Naive B cell (primary cell): ENCODE results near the gene PTRH2. TPM values are rescaled to one million over a fixed set of nuclear protein-coding genes. Genes with fewer than 3 reads are reported as not detected.
"Not testable (repeated sequence)": the region's sequence is repeated elsewhere in the genome, so short reads cannot be mapped to it uniquely, and the experiment has no call there.

Experiments used
- ATAC-seq, 2 donors: fragments of 150-1000 bp; cut with Tn5 transposase; 2 replicates each; pipeline ENCODE4 v1.10.0; 2021; ENCODE audit warnings: low read depth in 2 of 2, mild to moderate bottlenecking in 2 of 2, moderate library complexity in 2 of 2
- DNase-seq: peaks from one replicate; pipeline ENCODE4 v3.0.0; 2022
- H3K27ac Mint-ChIP-seq, 6 donors: one replicate each; pipeline ENCODE4 v1.8.0; 2020 to 2022; ENCODE audit warnings: mild to moderate bottlenecking in 6 of 6, mixed read lengths in 6 of 6, moderate library complexity in 5 of 6, inconsistent platforms in 2 of 6
- H3K27me3 Mint-ChIP-seq, 3 donors: one replicate each; pipeline ENCODE4 v1.8.0; 2021 to 2022; ENCODE audit warnings: mixed read lengths in 3 of 3, mild to moderate bottlenecking in 1 of 3
- H3K36me3 Mint-ChIP-seq, 2 donors: one replicate each; pipeline ENCODE4 v1.8.0; 2020 to 2022; ENCODE audit warnings: mixed read lengths in 2 of 2, inconsistent platforms in 1 of 2, mild to moderate bottlenecking in 1 of 2
- H3K4me1 Mint-ChIP-seq, 3 donors: one replicate each; pipeline ENCODE4 v1.8.0; 2020 to 2022; ENCODE audit warnings: mixed read lengths in 3 of 3, inconsistent platforms in 1 of 3, mild to moderate bottlenecking in 1 of 3, moderate library complexity in 1 of 3
- H3K4me3 Mint-ChIP-seq, 8 donors: one replicate each; pipeline ENCODE4 v1.8.0; 2020 to 2022; ENCODE audit warnings: mild to moderate bottlenecking in 8 of 8, mixed read lengths in 8 of 8, moderate library complexity in 8 of 8, inconsistent platforms in 2 of 8
- H3K9me3 Mint-ChIP-seq, 7 donors: one replicate each; pipeline ENCODE4 v1.8.0; 2020 to 2022; ENCODE audit warnings: mixed read lengths in 7 of 7, mild to moderate bottlenecking in 5 of 7, inconsistent platforms in 2 of 7, moderate library complexity in 1 of 7
- polyA plus RNA-seq, 6 donors: library from polyadenylated mRNA; unstranded; fragments of 300-500 nt; fragmentation: Illumina TruSeq; gene quantifications; one replicate each; pipeline ENCODE4 v1.2.3, GENCODE V29; 2021; ENCODE audit warnings: low read depth in 6 of 6

Gene PTRH2
- polyA plus RNA-seq = 10 to 100 TPM in 5 of 6 donors, 1 to 10 TPM in 1; 7.0 to 18.6 (median 17.3) TPM

- peak within 1 kb of the TSS; percentile 87 to 100 (median 98) for H3K4me3 Mint-ChIP-seq
- DNase-seq (peak; percentile 84), ATAC-seq (peak; percentile 87 to 88)
- no peaks in the 10 kb centered on the region for H3K36me3 Mint-ChIP-seq
- no peaks in the 10 kb centered on the region for H3K27me3 Mint-ChIP-seq
- H3K9me3 Mint-ChIP-seq = no peaks in the 10 kb centered on the region
- peaks cover 30 to 68% (median 60%) of the 10 kb centered on the region in 3 donors for H3K4me1 Mint-ChIP-seq
- peak within 1 kb of the TSS; percentile 96 to 100 (median 99) for H3K27ac Mint-ChIP-seq
These were observed at the start of gene PTRH2, which contains the start of gene VMP1 for GRCh38 chr17:59707149-59707970. Gene PTRH2 (minus strand): TSS chr17:59707430. CDS start chr17:59697978, 9,452 bp downstream. Gene VMP1 (plus strand): TSS chr17:59707654. CDS start chr17:59731447, 23,793 bp downstream.

DNA sequence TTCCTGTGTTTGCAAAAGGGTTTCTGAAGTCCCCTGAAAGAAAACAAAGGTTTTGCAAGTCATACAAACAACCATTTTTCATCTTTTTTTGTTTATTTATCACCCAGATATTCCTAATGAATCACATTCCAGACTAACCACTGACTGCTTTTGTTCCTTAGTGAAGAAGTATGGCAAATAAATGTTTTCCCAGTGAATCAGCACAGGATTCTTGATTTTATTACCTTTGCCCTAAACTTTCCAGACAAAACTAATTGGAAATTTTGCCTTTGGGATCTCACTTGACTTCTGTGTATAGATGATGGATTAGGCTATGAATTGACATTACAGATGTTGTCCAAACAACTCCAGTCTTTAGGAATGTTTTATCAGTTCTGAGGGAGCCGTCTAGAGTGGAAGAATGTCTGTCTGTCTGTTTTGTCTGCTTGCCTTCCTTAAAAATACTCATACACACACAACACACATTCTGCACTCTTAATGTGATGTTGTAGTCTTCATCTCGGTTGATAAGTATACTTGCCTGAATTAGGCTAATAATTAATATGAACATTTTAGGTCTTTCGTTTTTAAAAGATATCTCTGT, 49.1 kb upstream of the PTRH2 start:
- H3K36me3 Mint-ChIP-seq = peaks cover 7 to 8% of the 10 kb centered on the region in 2 donors
- no peak overlapping the region for H3K27ac Mint-ChIP-seq
- no peak overlapping the region for H3K4me3 Mint-ChIP-seq

DNA sequence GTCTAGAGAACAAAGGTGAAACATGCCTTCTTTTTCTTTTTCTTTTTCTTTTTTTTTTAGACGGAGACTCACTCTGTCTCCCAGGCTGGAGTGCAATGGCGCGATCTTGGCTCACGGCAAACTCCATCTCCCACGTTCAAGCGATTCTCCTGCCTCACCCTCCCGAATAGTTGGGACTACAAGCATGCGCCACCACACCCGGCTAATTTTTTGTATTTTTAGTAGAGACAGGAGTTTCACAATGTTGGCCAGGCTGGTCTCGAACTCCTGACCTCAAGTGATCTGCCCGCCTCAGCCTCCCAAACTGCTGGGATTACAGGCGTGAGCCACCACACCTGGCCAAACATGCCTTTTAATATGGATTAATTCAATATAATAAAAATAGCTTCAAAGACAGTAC, 47.8 kb upstream of the PTRH2 start:
- not testable (repeated sequence) for H3K27ac Mint-ChIP-seq, H3K9me3 Mint-ChIP-seq, H3K4me1 Mint-ChIP-seq, H3K4me3 Mint-ChIP-seq, ATAC-seq, H3K27me3 Mint-ChIP-seq, H3K36me3 Mint-ChIP-seq, DNase-seq

More for the DNA sequence above, 49.1 kb upstream of the PTRH2 start:
- no peak for ATAC-seq
- DNase-seq = no peak
- H3K27me3 Mint-ChIP-seq = no peaks in the 10 kb centered on the region
- no peaks in the 10 kb centered on the region for H3K4me1 Mint-ChIP-seq
- H3K9me3 Mint-ChIP-seq = peaks cover 0 to 7% (median 4%) of the 10 kb centered on the region in 7 donors

GRCh38 chr17:59754552-59754951, 47.3 kb upstream of the PTRH2 start:
- no peak overlapping the region for H3K4me3 Mint-ChIP-seq
- ATAC-seq (no peak), DNase-seq (no peak)
- no peaks in the 10 kb centered on the region for H3K27me3 Mint-ChIP-seq
- no peak overlapping the region for H3K27ac Mint-ChIP-seq
- peaks cover 0 to 4% (median 3%) of the 10 kb centered on the region in 7 donors for H3K9me3 Mint-ChIP-seq
- H3K4me1 Mint-ChIP-seq = no peaks in the 10 kb centered on the region
- peaks cover 3 to 4% of the 10 kb centered on the region in 2 donors for H3K36me3 Mint-ChIP-seq

GRCh38 chr17:59753522-59754467, 46.6 kb upstream of the PTRH2 start:
- DNase-seq (peak; percentile 48), ATAC-seq (peak; percentile 86)
- Mint-ChIP-seq H3K27me3 (no peaks in the 10 kb centered on the region), H3K36me3 (no peaks in the 10 kb centered on the region), H3K4me3 (no peak overlapping the region), H3K27ac (no peak overlapping the region), H3K4me1 (no peaks in the 10 kb centered on the region), H3K9me3 (no peaks in the 10 kb centered on the region)

DNA sequence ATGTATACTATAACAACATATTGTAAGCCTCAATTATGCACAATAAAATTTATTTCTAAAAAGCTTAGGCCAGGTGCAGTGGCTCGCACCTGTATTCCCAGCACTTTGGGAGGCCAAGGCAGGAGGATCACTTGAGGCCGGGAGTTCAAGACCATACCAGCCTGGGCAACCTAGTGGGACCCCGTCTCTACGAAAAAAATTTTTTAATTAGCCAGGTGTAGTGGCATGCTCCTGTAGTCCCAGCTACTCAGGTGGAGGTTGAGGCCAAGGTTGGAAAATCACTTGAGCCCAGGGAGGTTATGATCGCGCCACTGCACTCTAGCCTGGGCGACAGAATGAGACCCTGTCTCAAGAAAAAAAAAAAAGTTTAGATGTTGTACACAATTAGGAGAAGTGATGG, 45.7 kb upstream of the PTRH2 start:
- H3K4me1 Mint-ChIP-seq = no peaks in the 10 kb centered on the region
- H3K27ac Mint-ChIP-seq = no peak overlapping the region
- H3K9me3 Mint-ChIP-seq = no peaks in the 10 kb centered on the region
- no peak for DNase-seq
- no peaks in the 10 kb centered on the region for H3K36me3 Mint-ChIP-seq
- H3K27me3 Mint-ChIP-seq = no peaks in the 10 kb centered on the region
- no peak for ATAC-seq
- H3K4me3 Mint-ChIP-seq = no peak overlapping the region

DNA sequence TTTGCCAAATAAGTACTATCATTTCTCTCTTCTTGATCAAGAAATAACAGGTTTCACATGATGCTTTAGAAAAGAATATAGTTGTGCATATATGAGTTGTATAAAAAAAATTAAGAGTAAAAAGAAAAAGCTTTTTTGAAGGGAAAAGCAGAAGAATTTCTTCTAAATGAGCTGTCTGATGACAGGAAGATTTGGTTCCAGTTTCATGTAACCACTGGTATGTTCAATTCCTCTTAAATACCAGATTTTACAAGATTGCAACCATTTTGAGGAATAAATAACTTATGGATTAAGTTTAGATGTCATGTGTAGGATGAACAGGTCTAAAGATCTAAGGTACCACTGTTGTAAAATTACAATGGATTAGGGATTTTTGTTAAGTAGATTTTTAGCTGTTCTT, 45.2 kb upstream of the PTRH2 start:
- peak overlapping the region in 1 of 6 donors; percentile 39 for H3K27ac Mint-ChIP-seq
- no peak overlapping the region for H3K4me3 Mint-ChIP-seq
- DNase-seq (no peak), ATAC-seq (no peak)
- H3K36me3 Mint-ChIP-seq = no peaks in the 10 kb centered on the region
- H3K9me3 Mint-ChIP-seq = no peaks in the 10 kb centered on the region
- no peaks in the 10 kb centered on the region for H3K27me3 Mint-ChIP-seq
- H3K4me1 Mint-ChIP-seq = no peaks in the 10 kb centered on the region

GRCh38 chr17:59751955-59752413, 44.8 kb upstream of the PTRH2 start:
- Mint-ChIP-seq H3K27me3 (no peaks in the 10 kb centered on the region), H3K4me3 (no peak overlapping the region), H3K4me1 (no peaks in the 10 kb centered on the region), H3K27ac (peak overlapping the region in 1 of 6 donors; percentile 39), H3K36me3 (no peaks in the 10 kb centered on the region), H3K9me3 (no peaks in the 10 kb centered on the region)
- ATAC-seq (no peak), DNase-seq (no peak)

- H3K27ac Mint-ChIP-seq = no peak overlapping the region
- ATAC-seq (no peak), DNase-seq (no peak)
- no peaks in the 10 kb centered on the region for H3K4me1 Mint-ChIP-seq
- H3K4me3 Mint-ChIP-seq = no peak overlapping the region
- H3K9me3 Mint-ChIP-seq = no peaks in the 10 kb centered on the region
- no peaks in the 10 kb centered on the region for H3K36me3 Mint-ChIP-seq
- H3K27me3 Mint-ChIP-seq = no peaks in the 10 kb centered on the region
These were observed 41.4 kb upstream of the PTRH2 start for GRCh38 chr17:59748591-59748990.

- Mint-ChIP-seq H3K27me3 (no peaks in the 10 kb centered on the region), H3K4me3 (no peak overlapping the region), H3K27ac (no peak overlapping the region), H3K4me1 (no peaks in the 10 kb centered on the region), H3K36me3 (peaks cover 8 to 9% of the 10 kb centered on the region in 2 donors), H3K9me3 (peaks cover 0 to 4% (median 0%) of the 10 kb centered on the region in 7 donors)
- no peak for DNase-seq
- ATAC-seq = no peak
These were observed 39.7 kb upstream of the PTRH2 start for GRCh38 chr17:59746849-59747445.

- H3K36me3 Mint-ChIP-seq = peaks cover 9 to 17% of the 10 kb centered on the region in 2 donors
- H3K9me3 Mint-ChIP-seq = peaks cover 0 to 4% (median 0%) of the 10 kb centered on the region in 7 donors
- H3K27ac Mint-ChIP-seq = peak overlapping the region in 1 of 6 donors; percentile 6
- H3K4me1 Mint-ChIP-seq = no peaks in the 10 kb centered on the region
- DNase-seq = no peak
- H3K4me3 Mint-ChIP-seq = no peak overlapping the region
- no peak for ATAC-seq
- no peaks in the 10 kb centered on the region for H3K27me3 Mint-ChIP-seq
These were observed 37.8 kb upstream of the PTRH2 start for GRCh38 chr17:59745040-59745439.

- Mint-ChIP-seq H3K27me3 (no peaks in the 10 kb centered on the region), H3K4me3 (no peak overlapping the region), H3K4me1 (no peaks in the 10 kb centered on the region), H3K27ac (peak overlapping the region in 1 of 6 donors; percentile 37), H3K9me3 (peaks cover 0 to 4% (median 0%) of the 10 kb centered on the region in 7 donors), H3K36me3 (peaks cover 9 to 17% of the 10 kb centered on the region in 2 donors)
- no peak for DNase-seq
- ATAC-seq = no peak
These were observed 36.6 kb upstream of the PTRH2 start for GRCh38 chr17:59743842-59744241.

DNA sequence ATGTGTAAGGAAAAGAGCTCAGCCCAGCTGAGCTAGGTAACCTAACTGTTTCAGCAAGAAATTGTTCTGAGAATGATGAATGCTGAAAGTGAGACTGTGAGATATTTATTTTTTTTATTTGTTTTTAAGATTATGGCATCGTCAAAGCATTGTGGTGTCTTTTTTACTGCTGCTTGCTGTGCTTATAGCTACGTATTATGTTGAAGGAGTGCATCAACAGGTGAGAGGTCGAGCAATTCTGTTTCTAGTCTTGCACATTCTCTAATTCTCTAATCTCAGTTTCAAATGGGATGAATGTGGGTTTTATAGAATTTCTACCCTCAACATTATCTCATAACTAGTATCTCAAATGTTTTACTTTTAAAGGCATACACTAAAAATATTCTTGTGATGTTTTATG, 30.1 kb upstream of the PTRH2 start:
- no peak overlapping the region for H3K27ac Mint-ChIP-seq
- ATAC-seq = no peak
- no peaks in the 10 kb centered on the region for H3K9me3 Mint-ChIP-seq
- no peak overlapping the region for H3K4me3 Mint-ChIP-seq
- DNase-seq = no peak
- no peaks in the 10 kb centered on the region for H3K4me1 Mint-ChIP-seq
- peaks cover 0 to 10% of the 10 kb centered on the region in 2 donors for H3K36me3 Mint-ChIP-seq
- H3K27me3 Mint-ChIP-seq = no peaks in the 10 kb centered on the region
